Measurements from ENCODE around the gene VPS37B. TPM values are rescaled to one million over a fixed set of nuclear protein-coding genes. Genes with fewer than 3 reads are reported as not detected.

VPS37B gene
- total and polyA plus RNA-seq, 2 of the 8 experiments (the other 6 are each of a cell fraction or from before 2014, with no cell fraction given), result 11.9 to 15.7 TPM

DNA sequence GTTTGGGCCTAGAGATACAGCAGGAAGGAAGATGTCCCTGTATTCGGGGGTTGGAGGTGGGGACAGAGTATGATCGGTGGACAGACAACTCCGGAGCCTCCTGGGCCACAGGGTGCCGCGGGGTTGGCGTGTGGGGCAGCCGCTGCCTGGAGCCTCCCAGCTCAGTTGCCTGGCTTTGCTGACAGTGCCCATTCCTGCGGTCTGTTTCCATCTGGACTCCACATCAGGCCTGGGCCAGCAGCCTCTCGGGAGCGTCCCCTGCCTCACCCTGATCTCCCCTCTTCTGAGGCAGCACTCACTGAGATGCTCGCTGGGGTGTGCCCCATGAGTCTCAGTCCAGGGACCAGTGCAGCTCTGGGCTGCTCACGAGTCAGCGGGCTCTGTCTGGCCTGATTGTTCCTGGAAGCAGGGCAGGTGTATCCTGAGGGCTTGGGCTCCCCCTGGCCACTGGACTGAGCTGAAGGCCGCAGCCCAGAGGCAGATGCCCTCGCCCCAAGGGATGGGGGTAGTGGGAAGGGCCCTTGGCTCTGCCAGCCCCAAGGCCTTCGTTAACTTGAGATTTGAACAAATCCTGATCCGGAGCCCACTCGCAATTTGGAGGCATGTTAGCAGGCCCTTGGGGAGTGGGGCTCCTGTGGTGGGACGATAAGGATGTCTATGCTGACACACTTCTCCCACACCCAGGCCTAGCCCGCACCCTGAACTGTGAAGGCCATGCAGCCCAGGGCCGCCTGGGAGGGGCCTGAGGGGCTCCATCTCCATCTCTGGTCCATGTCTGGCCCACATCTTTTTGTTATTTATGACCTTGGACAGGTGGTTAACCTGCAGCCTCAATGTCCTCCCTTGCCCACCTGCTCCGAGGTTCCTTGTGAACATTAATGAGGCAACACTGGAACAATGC lies 53.2 kb downstream of the VPS37B start:
- H4K8ac ChIP-seq (ENCODE audit: extremely low read depth, insufficient read depth, low read length), result peak overlapping the region; percentile 59; the same call in 1 of the 2 replicates
- 82% methylated on average over 22 of the region's 22 CpGs; no CpG with 5 or more reads in 1 of the 2 experiments for WGBS, 2 experiments (ENCODE audit: extremely low coverage in 1 of 2, insufficient coverage in 1 of 2, insufficient read length in 1 of 2, insufficient replicate concordance in 2 of 2, low coverage in 1 of 2, low lambda C conversion rate in 2 of 2, missing lambda C conversion rate in 1 of 2)
- H4K5ac ChIP-seq (ENCODE audit: insufficient read length, low read depth, low read length), result no peak overlapping the region
- H2BK20ac ChIP-seq (ENCODE audit: low read length), result no peak overlapping the region
- no peaks in the 10 kb centered on the region; a peak in 1 of 4 replicates for H3K79me2 ChIP-seq (ENCODE audit: control insufficient read depth in 1 of 2, insufficient read depth in 2 of 2, low read length in 2 of 2)
- peaks cover 16% of the 10 kb centered on the region for H3K79me1 ChIP-seq (ENCODE audit: low read depth, low read length)
- 0 out of 4 replicates have a peak overlapping the region, but pooled peaks of 1 of the 2 experiments have one; percentile 24 for H3K4me2 ChIP-seq (ENCODE audit: insufficient read depth in 1 of 2, low read depth in 2 of 2, low read length in 2 of 2)
- H3K18ac ChIP-seq (ENCODE audit: extremely low read depth, low read length), result peak overlapping the region; percentile 48; the same call in 1 of the 2 replicates
- no peak overlapping the region for H2BK5ac ChIP-seq (ENCODE audit: low read depth, low read length)
- peaks cover 20 to 30% of the 10 kb centered on the region in 2 experiments for H4K20me1 ChIP-seq (replicated peaks in 1 of 2; ENCODE audit: control insufficient read depth in 1 of 2, insufficient read depth in 2 of 2, low read length in 2 of 2)
- peaks cover 0 to 7% (median under 1%) of the 10 kb centered on the region in 4 experiments; a peak in 5 of 7 replicates for H3K27me3 ChIP-seq (replicated peaks in 1 of 4; ENCODE audit: control insufficient read depth in 3 of 4, extremely low read depth in 1 of 4, insufficient read depth in 3 of 4, low read length in 3 of 4)
- H2AK5ac ChIP-seq (ENCODE audit: low read depth, low read length), result no peak overlapping the region
- no peak overlapping the region for H2BK12ac ChIP-seq (ENCODE audit: low read depth, low read length)
- H3K14ac ChIP-seq (ENCODE audit: insufficient read length), result no peak overlapping the region
- no peak overlapping the region for H3K56ac ChIP-seq (replicated peaks; ENCODE audit: insufficient read length, low read depth, low read length)
- no peaks in the 10 kb centered on the region for H3K23me2 ChIP-seq (ENCODE audit: low read depth, low read length)
- no peak overlapping the region for H2BK15ac ChIP-seq (ENCODE audit: low read length)
- H3K36me3 ChIP-seq (ENCODE audit: control insufficient read depth in 2 of 4, insufficient read depth in 4 of 4, low read length in 3 of 4), result no peaks in the 10 kb centered on the region; a peak in 1 of 8 replicates
- no peak overlapping the region; a peak in 1 of 7 replicates for H3K9ac ChIP-seq (replicated peaks in 1 of 4; ENCODE audit: extremely low read depth in 1 of 4, low read depth in 3 of 4, low read length in 3 of 4)
- ChIA-PET POLR2A (ENCODE audit: partially characterized antibody) (interaction anchor here (0.8 to 1.0 kb wide), 3 partner anchors 29 to 132 kb away, joined by 3 read pairs; no protein-coding TSS in a partner anchor), CTCF (ENCODE audit: partially characterized antibody) (interaction anchor here (0.6 to 11.4 kb wide), 9 partner anchors 16 to 987 kb away, joined by 3 to 129 read pairs (median 4); no protein-coding TSS in a partner anchor)
- peaks cover under 1 to 19% (median 10%) of the 10 kb centered on the region in 4 experiments for H3K4me1 ChIP-seq (replicated peaks in 1 of 4; ENCODE audit: control insufficient read depth in 3 of 4, insufficient read depth in 4 of 4, low read length in 3 of 4)
- no peak overlapping the region for H4K91ac ChIP-seq (replicated peaks; ENCODE audit: insufficient read length, low read length)
- H3K4me3 ChIP-seq (ENCODE audit: extremely low read depth in 1 of 4, insufficient read depth in 2 of 4, low read depth in 3 of 4, low read length in 4 of 4), result no peak overlapping the region
- no peak overlapping the region for H3K4ac ChIP-seq (replicated peaks; ENCODE audit: insufficient read length, low read depth, low read length)
- DNase-seq (ENCODE audit: low read depth in 1 of 2, low spot score in 2 of 2) (no peak), FAIRE-seq (no peak)
- TF ChIP-seq TEAD4 (IDR thresholded peaks at IDR 0.05; ENCODE audit: low read depth, low read length), result no peak
- no peak for TF ChIP-seq GTF2F1 (IDR thresholded peaks at IDR 0.05; ENCODE audit: borderline replicate concordance, low read depth, low read length)
- TF ChIP-seq RAD21 (IDR thresholded peaks at IDR 0.05 in 1 of 2, conservative IDR thresholded peaks at IDR 0.05 in 1 of 2; ENCODE audit: low read depth in 2 of 2, low read length in 2 of 2), result 0 out of 4 replicates have a peak, but pooled peaks of 1 of the 2 experiments have one; percentile 4
- H2AFZ ChIP-seq (ENCODE audit: low read length), result no peak overlapping the region
- no peak overlapping the region for H3K23ac ChIP-seq (ENCODE audit: insufficient read length)
- H2BK120ac ChIP-seq (replicated peaks; ENCODE audit: low read depth, low read length), result no peak overlapping the region
- H3K9me3 ChIP-seq (ENCODE audit: insufficient read depth in 2 of 2, low read depth in 1 of 2, low read length in 1 of 2), result no peaks in the 10 kb centered on the region
- no peak overlapping the region for H3K27ac ChIP-seq (ENCODE audit: low read depth, low read length)

Measured in H1 (cell line).